Heart right ventricle (tissue), 16 donors: ENCODE measurements around the gene EYA4. TPM values are rescaled to one million over a fixed set of nuclear protein-coding genes. Genes with fewer than 3 reads are reported as not detected.
A peak's percentile ranks its signal among the peaks of the same experiment; 100 is the strongest.

Source experiments
- ATAC-seq, 8 donors: fragments of 200-7000 bp; cut with Tn5 transposase; one replicate each; pipeline ENCODE4 v1.9.1; 2020; ENCODE audit warnings: mild to moderate bottlenecking in 8 of 8, moderate library complexity in 8 of 8, moderate number of reproducible peaks in 1 of 8
- DNase-seq, 2 donors: peaks; one replicate each; pipeline ENCODE4 v3.0.0-alpha.2; 2020
- H3K27ac ChIP-seq, 10 donors: fragments of 200-600 bp; sonication (generic) in 2 of 10; one replicate each; pipeline versions ENCODE4 v1.5.0 to v1.8.0; 2020 to 2022; ENCODE audit warnings: mild to moderate bottlenecking in 3 of 10
- H3K27me3 ChIP-seq, 7 donors: fragments of 200-600 bp; one replicate each; pipeline ENCODE4 v1.8.0; 2021 to 2022; ENCODE audit warnings: mild to moderate bottlenecking in 2 of 7
- H3K36me3 ChIP-seq, 9 donors: fragments of 200-600 bp; sonication (generic) in 1 of 9; one replicate each; pipeline versions ENCODE4 v1.5.0 to v1.8.0; 2020 to 2022; ENCODE audit warnings: mild to moderate bottlenecking in 2 of 9
- H3K4me1 ChIP-seq, 9 donors: fragments of 200-600 bp; sonication (generic) in 1 of 9; one replicate each; pipeline versions ENCODE4 v1.5.0 to v1.8.0; 2020 to 2022; ENCODE audit warnings: mild to moderate bottlenecking in 4 of 9
- H3K4me3 ChIP-seq, 10 donors: fragments of 200-600 bp; sonication (generic) in 2 of 10; one replicate each; pipeline versions ENCODE4 v1.5.0 to v1.8.0; 2020 to 2022; ENCODE audit warnings: mild to moderate bottlenecking in 7 of 10, moderate library complexity in 2 of 10
- H3K9me3 ChIP-seq, 11 donors: fragments of 200-600 bp in 10 of 11; sonication (generic) in 2 of 11; one replicate each; pipeline versions ENCODE4 v1.5.0 to v1.8.0; 2013 to 2022; ENCODE audit warnings: mild to moderate bottlenecking in 2 of 11, control low read depth in 1 of 11, moderate library complexity in 1 of 11
- CTCF ChIP-seq, 9 donors: fragments of 200-600 bp; sonication (generic) in 2 of 9; IDR thresholded peaks; one replicate each; pipeline versions ENCODE4 v1.5.0 to v1.8.0; 2021 to 2022; ENCODE audit warnings: antibody characterized with exemption in 9 of 9, mild to moderate bottlenecking in 5 of 9, moderate library complexity in 1 of 9
- WGBS, 2 donors: extraction: QIAGEN DNeasy Blood & Tissue Kit; methylation state at CpG; one replicate each; pipeline ENCODE4 v1.1.7; 2013; ENCODE audit warnings: inconsistent platforms in 1 of 2; 5-methylcytosine and 5-hydroxymethylcytosine counted together
- intact Hi-C, 10 donors: fragments of 100-400 bp; cut with DNase I; formaldehyde crosslinking; loops; one replicate each; pipeline versions ENCODE4 v1.11.1 to v1.14.2; 2022
- polyA plus RNA-seq, 2 donors: library from polyadenylated mRNA; stranded (reverse); fragments of 200-250 nt; gene quantifications; one replicate each; pipeline ENCODE4 v1.2.3, GENCODE V29; 2013
- total RNA-seq, 10 donors: library from RNA; stranded (reverse); fragmentation: NEBNext Ultra II Directional in 3 of 10; extraction: Animal tissue kit (Norgen Biotek cat#: 25700) in 3 of 10; gene quantifications; one replicate each; pipeline versions ENCODE4 v1.2.1 to v1.2.4, GENCODE V29; 2021 to 2023
- donor health status: Arrhythmogenic right ventricular cardiomyopathy.
- donor health status: ischemic (EF 13 %, LVEDD 7.1; RV severe dilation, severe dysfunction).
- donor health status: healthy with polysubstance abuse.
- donor health status: DM: no; HTN: yes; CAD: no.
- donor health status: DM: no; HTN: no; CAD: no.
- donor health status: ischemic (EF 25% LVEDD 6.9; RV normal size, moderate dysfunction).
- donor health status: ischemic (EF 25% LVEDD 5.7; RV mildly dilated, moderate dysfunction).
- donor health status: healthy.
- donor health status: DM: yes; HTN: yes; CAD: no.
- donor health status: Ischemic cardiomyopathy.
- donor health status: ischemic (EF 35%, LVEDD 5.7; RV mildly dilated, moderate dysfunction).
- donor health status: nonischemic (EF 11% LVEDD 7.7; RV severe dilation, severe dysfunction).
- donor health status: DM: yes; HTN: yes; CAD: no.
- donor health status: PGD.
- donor health status: ischemic (EF 29% LVEDD 5.4; RV normal size, mild dysfunction).
- donor health status: nonischemic (EF 23%, LVEDD 6.1; RV moderate dilation, normal function).

EYA4 gene
- total and polyA plus RNA-seq, 12 donors, result 1.6 to 30.2 (median 17.9) TPM

GRCh38 chr6:133392641-133393040 is 151.5 kb downstream of the EYA4 start:
- peaks cover 0 to 44% (median 0%) of the 10 kb centered on the region in 9 donors for H3K4me1 ChIP-seq
- no peak for DNase-seq
- no peaks in the 10 kb centered on the region for H3K27me3 ChIP-seq
- no peaks in the 10 kb centered on the region for H3K36me3 ChIP-seq
- H3K9me3 ChIP-seq, result no peaks in the 10 kb centered on the region
- no peak overlapping the region for H3K4me3 ChIP-seq
- 69 to 79% methylated on average over 2 of the region's 2 CpGs for WGBS, 2 donors
- no peak for ATAC-seq
- intact Hi-C loops, result no loop called here
- no peak for TF ChIP-seq CTCF (IDR thresholded peaks at IDR 0.05)
- no peak overlapping the region for H3K27ac ChIP-seq

- no peaks in the 10 kb centered on the region for H3K9me3 ChIP-seq
- DNase-seq (no peak), ATAC-seq (no peak)
- peaks cover 0 to 39% (median 0%) of the 10 kb centered on the region in 9 donors for H3K4me1 ChIP-seq
- H3K27me3 ChIP-seq, result no peaks in the 10 kb centered on the region
- no peak overlapping the region for H3K4me3 ChIP-seq
- intact Hi-C loops, result no loop called here
- 65 to 70% methylated on average over 1 of the region's 1 CpG for WGBS, 2 donors
- TF ChIP-seq CTCF (IDR thresholded peaks at IDR 0.05), result no peak
- no peak overlapping the region for H3K27ac ChIP-seq
- H3K36me3 ChIP-seq, result no peaks in the 10 kb centered on the region
Measured at GRCh38 chr6:133393891-133394290, 152.7 kb downstream of the EYA4 start.

GRCh38 chr6:133394630-133395029 is 153.5 kb downstream of the EYA4 start:
- no peak overlapping the region for H3K4me3 ChIP-seq
- H3K27me3 ChIP-seq, result no peaks in the 10 kb centered on the region
- no peaks in the 10 kb centered on the region for H3K9me3 ChIP-seq
- DNase-seq, result no peak
- H3K36me3 ChIP-seq, result no peaks in the 10 kb centered on the region
- intact Hi-C loops, result no loop called here
- H3K4me1 ChIP-seq, result peaks cover 0 to 32% (median 0%) of the 10 kb centered on the region in 9 donors
- H3K27ac ChIP-seq, result no peak overlapping the region
- no peak for TF ChIP-seq CTCF (IDR thresholded peaks at IDR 0.05)
- 39 to 48% methylated on average over 2 of the region's 2 CpGs for WGBS, 2 donors
- ATAC-seq, result peak in 5 of 8 donors; percentile 58 to 84 (median 62)

- Histone ChIP-seq H3K4me3 (no peak overlapping the region), H3K36me3 (no peaks in the 10 kb centered on the region), H3K4me1 (peaks cover 0 to 27% (median 0%) of the 10 kb centered on the region in 9 donors), H3K27ac (no peak overlapping the region), H3K27me3 (no peaks in the 10 kb centered on the region), H3K9me3 (no peaks in the 10 kb centered on the region)
- intact Hi-C loops, result no loop called here
- 69 to 74% methylated on average over 6 of the region's 6 CpGs for WGBS, 2 donors
- peak in 2 of 8 donors; percentile 14 to 50 for ATAC-seq
- DNase-seq, result no peak
- no peak for TF ChIP-seq CTCF (IDR thresholded peaks at IDR 0.05)
Measured at GRCh38 chr6:133396233-133396983, 155.3 kb downstream of the EYA4 start.
